HepG2 (cell line): Measurements from ENCODE around the gene PLXNA4. TPM values are rescaled to one million over a fixed set of nuclear protein-coding genes. Genes with fewer than 3 reads are reported as not detected.

Source experiments
- ATAC-seq: fragments of 200-7000 bp; cut with Tn5 transposase; 3 replicates; pipeline ENCODE4 v1.9.1; 2020; ENCODE audit warnings: mild to moderate bottlenecking, moderate library complexity
- BruUV-seq: library from RNA; stranded (reverse); fragments of 400-500 nt; replicated peaks from 2 replicates; lab custom pipeline; 2021; lab: Mats Ljungman, UMichigan
- CTCF ChIA-PET: fragments of 300-600 bp; formaldehyde crosslinking; extraction: SDS; loops from one replicate; lab custom pipeline; 2021; ENCODE audit warnings: low total read pairs, inconsistent platforms, low intra/inter-chr PET ratio; lab: Yijun Ruan, JAX
- POLR2A ChIA-PET: fragments of 350-600 bp; sonication (Branson Sonifier 250); formaldehyde crosslinking; loops from one replicate; lab custom pipeline; 2020; ENCODE audit warnings: antibody characterized with exemption, inconsistent platforms; lab: Yijun Ruan, JAX
- DNase-seq: peaks from one replicate; pipeline ENCODE4 v3.0.0-alpha.2; 2015; ENCODE audit warnings: low spot score
- FAIRE-seq: peaks from 3 replicates; lab custom pipeline; 2011; peaks lifted over from hg19 to GRCh38; lab: Jason Lieb, UNC
- H2AFZ ChIP-seq: one replicate; pipeline ENCODE4 v1.6.1; 2011; ENCODE audit warnings: low read length, inconsistent platforms
- H3K27ac ChIP-seq: fragments of 300-600 bp; 3 replicates; pipeline ENCODE4 v1.8.0; 2011; ENCODE audit warnings: mixed run types, mild to moderate bottlenecking, mixed read lengths, low read length, inconsistent platforms; ENCODE audit not compliant: insufficient read depth; ENCODE audit errors: extremely low read length
- H3K27me3 ChIP-seq, 2 experiments: fragments of 200-600 bp in 1 of 2; 2 replicates in 1 of 2; 3 replicates in 1 of 2; pipeline versions ENCODE4 v1.6.0 to v1.8.0; 2011; ENCODE audit warnings: low read length in 2 of 2, mild to moderate bottlenecking in 2 of 2, moderate library complexity in 2 of 2, inconsistent platforms in 1 of 2; ENCODE audit not compliant: insufficient read depth in 2 of 2, control insufficient read depth in 1 of 2
- H3K36me3 ChIP-seq, 2 experiments: fragments of 200-600 bp in 1 of 2; replicated peaks in 1 of 2; 2 replicates in 1 of 2; 3 replicates in 1 of 2; pipeline versions ENCODE4 v1.5.1 to v1.8.0; 2011; ENCODE audit warnings: low read length in 2 of 2, inconsistent platforms in 1 of 2; ENCODE audit not compliant: insufficient read depth in 2 of 2, control insufficient read depth in 1 of 2
- H3K4me1 ChIP-seq: 2 replicates; pipeline ENCODE4 v1.5.1; 2012; ENCODE audit warnings: low read length, inconsistent platforms; ENCODE audit not compliant: insufficient read depth
- H3K4me2 ChIP-seq: 2 replicates; pipeline ENCODE4 v1.6.0; 2011; ENCODE audit warnings: low read depth, low read length, inconsistent platforms
- H3K4me3 ChIP-seq, 3 experiments: fragments of 200-600 bp in 1 of 3; sonication (generic), shearing (Covaris generic) in 1 of 3; replicated peaks in 1 of 3; 2 replicates each; pipeline ENCODE4 v1.5.1; 2011 to 2016; ENCODE audit warnings: low read length in 3 of 3, inconsistent platforms in 2 of 3, low read depth in 2 of 3, mild to moderate bottlenecking in 2 of 3, control low read depth in 1 of 3, mixed read lengths in 1 of 3; ENCODE audit not compliant: insufficient read depth in 1 of 3
- H3K79me2 ChIP-seq: one replicate; pipeline ENCODE4 v1.6.1; 2011; ENCODE audit warnings: low read length, inconsistent platforms; ENCODE audit not compliant: insufficient read depth
- H3K9ac ChIP-seq: 2 replicates; pipeline ENCODE4 v1.6.0; 2011; ENCODE audit warnings: mild to moderate bottlenecking, low read depth, low read length, inconsistent platforms; ENCODE audit not compliant: insufficient read depth
- H3K9me3 ChIP-seq: 2 replicates; pipeline ENCODE4 v1.5.1; 2012; ENCODE audit warnings: mild to moderate bottlenecking, low read length
- H4K20me1 ChIP-seq: 2 replicates; pipeline ENCODE4 v1.6.0; 2011; ENCODE audit warnings: inconsistent platforms, mild to moderate bottlenecking, low read length, moderate library complexity; ENCODE audit not compliant: insufficient read depth
- CCDC6 ChIP-seq: sonication (generic); formaldehyde crosslinking; IDR thresholded peaks from 2 replicates; pipeline ENCODE4 v1.8.1; 2022; ENCODE audit warnings: mild to moderate bottlenecking, missing genetic modification reagents, moderate library complexity
- ELF3 ChIP-seq: IDR thresholded peaks from 2 replicates; pipeline ENCODE4 v1.6.1; 2016; ENCODE audit warnings: missing genetic modification reagents, missing compliant biosample characterization
- ETV5 ChIP-seq: IDR thresholded peaks from 2 replicates; pipeline ENCODE4 v1.6.1; 2018; ENCODE audit warnings: missing biosample characterization, missing genetic modification reagents, inconsistent platforms, borderline replicate concordance
- FOSL1 ChIP-seq: sonication (generic); formaldehyde crosslinking; IDR thresholded peaks from 2 replicates; pipeline ENCODE4 v1.9.0; 2021; ENCODE audit warnings: missing genetic modification reagents, borderline replicate concordance
- FOSL2 ChIP-seq: sonication (generic); formaldehyde crosslinking; IDR thresholded peaks from 2 replicates; pipeline ENCODE4 v1.4.0; 2020; ENCODE audit warnings: missing genetic modification reagents
- MIXL1 ChIP-seq: IDR thresholded peaks from 2 replicates; pipeline ENCODE4 v1.6.1; 2016
- NFKBIZ ChIP-seq: IDR thresholded peaks from 2 replicates; pipeline ENCODE4 v1.6.1; 2018; ENCODE audit warnings: missing genetic modification reagents, missing compliant biosample characterization
- NKX3-1 ChIP-seq: sonication (generic); formaldehyde crosslinking; IDR thresholded peaks from 2 replicates; pipeline ENCODE4 v1.5.0; 2020; ENCODE audit warnings: missing genetic modification reagents
- ZFX ChIP-seq: sonication (generic); formaldehyde crosslinking; IDR thresholded peaks from 2 replicates; pipeline ENCODE4 v1.4.0; 2020; ENCODE audit warnings: mild to moderate bottlenecking, low read depth, missing genetic modification reagents, moderate library complexity
- ZKSCAN5 ChIP-seq: sonication (generic); formaldehyde crosslinking; IDR thresholded peaks from 2 replicates; pipeline ENCODE4 v1.5.1; 2020; ENCODE audit warnings: mild to moderate bottlenecking, missing genetic modification reagents
- ZNF468 ChIP-seq: sonication (generic); formaldehyde crosslinking; IDR thresholded peaks from 2 replicates; pipeline ENCODE4 v1.8.0; 2022; ENCODE audit warnings: mild to moderate bottlenecking, moderate library complexity, missing genetic modification reagents
- ZNF629 ChIP-seq: sonication (generic); formaldehyde crosslinking; conservative IDR thresholded peaks from 2 replicates; pipeline ENCODE4 v1.5.0; 2020; ENCODE audit warnings: missing genetic modification reagents
- ZNF775 ChIP-seq: sonication (generic); formaldehyde crosslinking; IDR thresholded peaks from 2 replicates; pipeline ENCODE4 v1.4.0; 2020; ENCODE audit warnings: missing genetic modification reagents, mild to moderate bottlenecking, moderate library complexity, borderline replicate concordance
- WGBS: methylation state at CpG from one replicate; pipeline ENCODE4 v1.1.6; 2017; ENCODE audit warnings: low lambda C conversion rate; 5-methylcytosine and 5-hydroxymethylcytosine counted together
- in situ Hi-C: cut with HindIII; loops from 2 replicates; pipeline ENCODE4 v1.10.0; 2017; ENCODE audit warnings: low pct_unique_long_range_greater_than_20kb; ENCODE audit not compliant: extremely low pct_ligation_motif_present
- intact Hi-C: fragments of 100-400 bp; cut with micrococcal nuclease; formaldehyde crosslinking; loops from one replicate; pipeline ENCODE4 v1.10.0; 2022; ENCODE audit not compliant: unreplicated experiment
- polyA plus RNA-seq, 8 experiments: library from polyadenylated mRNA; depleted of rRNA in 3 of 8; stranded (reverse) in 7 of 8; unstranded in 1 of 8; fragments of >200 nt; fragmentation: Illumina TruSeq in 4 of 8; extraction: Trizol in 4 of 8; gene quantifications; 2 replicates each; pipeline versions ENCODE4 v1.2.1 to v1.2.3, GENCODE V29; 2011 to 2016; ENCODE audit warnings: low read depth in 4 of 8, missing spikeins in 1 of 8, mixed read lengths in 1 of 8; ENCODE audit not compliant: insufficient read depth in 1 of 8
- total RNA-seq, 5 experiments: library from RNA; depleted of rRNA; stranded (reverse); fragments of >200 nt; fragmentation: Illumina TruSeq; extraction: Trizol; gene quantifications; 2 replicates each; pipeline ENCODE4 v1.2.3, GENCODE V29; 2016; ENCODE audit warnings: low read depth in 1 of 5
- TF ChIP-seq, protein P1 (sequence below): sonication (generic); formaldehyde crosslinking; IDR thresholded peaks from 2 replicates; pipeline ENCODE4 v1.5.0; 2020; ENCODE audit warnings: mild to moderate bottlenecking, missing genetic modification reagents, moderate library complexity
- TF ChIP-seq, protein P2 (sequence below): IDR thresholded peaks from 2 replicates; pipeline ENCODE4 v1.6.1; 2012; ENCODE audit warnings: inconsistent platforms
- TF ChIP-seq, protein P3 (sequence below): sonication (generic); formaldehyde crosslinking; IDR thresholded peaks from 2 replicates; pipeline ENCODE4 v1.5.0; 2020; ENCODE audit warnings: missing genetic modification reagents
- TF ChIP-seq, protein P4 (sequence below): sonication (generic); formaldehyde crosslinking; IDR thresholded peaks from 2 replicates; pipeline ENCODE4 v1.4.0; 2020; ENCODE audit warnings: missing genetic modification reagents, borderline replicate concordance

PLXNA4 gene
- total and polyA plus RNA-seq, 2 of the 13 experiments (the other 11 are each of a cell fraction or from before 2014, with no cell fraction given), result 0.01 to 0.04 TPM

DNA sequence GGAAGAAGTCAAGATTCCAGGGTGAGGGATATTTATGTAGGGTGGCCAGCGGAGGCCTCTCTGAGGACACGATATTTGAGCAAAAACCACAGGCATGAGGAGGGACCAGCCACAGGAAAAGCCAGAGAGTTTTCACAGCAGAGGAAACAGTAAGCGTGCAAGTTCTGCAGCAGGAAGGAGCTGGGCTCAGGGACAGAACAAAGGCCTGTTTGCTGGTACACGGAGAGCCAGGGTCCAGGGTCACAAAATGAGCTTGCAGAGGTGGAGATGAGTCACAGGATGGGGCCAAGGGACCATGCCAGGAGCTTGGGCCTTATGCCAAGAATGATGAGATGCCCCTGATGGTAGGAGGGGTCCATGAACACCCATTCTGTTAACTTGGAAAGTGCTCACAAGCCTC, 283.5 kb downstream of the PLXNA4 start (continued):
- TF ChIP-seq ETV5 (peak; percentile 44; the same call in 1 of the 2 replicates), CCDC6 (no peak), ELF3 (peak; percentile 44; the same call in 1 of the 2 replicates), FOSL2 (CRISPR knock-in tag) (peak; percentile 86), ZFX (CRISPR knock-in tag) (no peak), NKX3-1 (no peak), MIXL1 (CRISPR knock-in tag) (no peak)
- TF ChIP-seq, protein P1, sequence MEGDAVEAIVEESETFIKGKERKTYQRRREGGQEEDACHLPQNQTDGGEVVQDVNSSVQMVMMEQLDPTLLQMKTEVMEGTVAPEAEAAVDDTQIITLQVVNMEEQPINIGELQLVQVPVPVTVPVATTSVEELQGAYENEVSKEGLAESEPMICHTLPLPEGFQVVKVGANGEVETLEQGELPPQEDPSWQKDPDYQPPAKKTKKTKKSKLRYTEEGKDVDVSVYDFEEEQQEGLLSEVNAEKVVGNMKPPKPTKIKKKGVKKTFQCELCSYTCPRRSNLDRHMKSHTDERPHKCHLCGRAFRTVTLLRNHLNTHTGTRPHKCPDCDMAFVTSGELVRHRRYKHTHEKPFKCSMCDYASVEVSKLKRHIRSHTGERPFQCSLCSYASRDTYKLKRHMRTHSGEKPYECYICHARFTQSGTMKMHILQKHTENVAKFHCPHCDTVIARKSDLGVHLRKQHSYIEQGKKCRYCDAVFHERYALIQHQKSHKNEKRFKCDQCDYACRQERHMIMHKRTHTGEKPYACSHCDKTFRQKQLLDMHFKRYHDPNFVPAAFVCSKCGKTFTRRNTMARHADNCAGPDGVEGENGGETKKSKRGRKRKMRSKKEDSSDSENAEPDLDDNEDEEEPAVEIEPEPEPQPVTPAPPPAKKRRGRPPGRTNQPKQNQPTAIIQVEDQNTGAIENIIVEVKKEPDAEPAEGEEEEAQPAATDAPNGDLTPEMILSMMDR (CRISPR knock-in tag), result 0 out of 2 replicates have a peak, but pooled peaks have one; percentile 16
- TF ChIP-seq, protein P2, sequence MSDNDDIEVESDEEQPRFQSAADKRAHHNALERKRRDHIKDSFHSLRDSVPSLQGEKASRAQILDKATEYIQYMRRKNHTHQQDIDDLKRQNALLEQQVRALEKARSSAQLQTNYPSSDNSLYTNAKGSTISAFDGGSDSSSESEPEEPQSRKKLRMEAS, result 0 out of 2 replicates have a peak, but pooled peaks have one; percentile 17

DNA sequence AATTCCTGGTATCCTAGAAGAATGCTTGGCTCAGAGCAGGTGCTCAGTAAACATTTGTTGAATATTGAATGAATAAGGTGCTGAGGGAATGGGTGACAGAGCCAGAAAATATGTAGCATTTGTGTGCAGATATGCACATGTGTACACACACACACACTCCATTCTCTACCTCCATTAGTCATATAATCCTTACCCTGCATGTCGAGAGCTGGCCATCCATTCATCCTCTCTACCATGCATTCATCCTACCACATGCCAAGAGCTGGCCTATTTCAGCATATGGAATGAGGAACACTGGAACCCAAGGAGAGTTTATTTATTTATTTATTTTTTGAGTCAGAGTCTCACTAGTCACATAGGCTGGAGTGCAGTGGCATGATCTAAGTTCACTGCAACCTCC, 284.8 kb downstream of the PLXNA4 start:
- no peaks in the 10 kb centered on the region for H4K20me1 ChIP-seq
- no peaks in the 10 kb centered on the region for H3K79me2 ChIP-seq
- ATAC-seq (no peak), DNase-seq (peak; percentile 16), FAIRE-seq (no peak)
- POLR2A ChIA-PET, result no interaction called here
- in situ Hi-C loops (no loop called here), intact Hi-C loops (no loop called here)
- H3K4me1 ChIP-seq, result peaks cover 26% of the 10 kb centered on the region
- H3K9ac ChIP-seq, result no peak overlapping the region
- H3K4me2 ChIP-seq, result no peak overlapping the region
- H2AFZ ChIP-seq, result no peak overlapping the region
- H3K27ac ChIP-seq, result no peak overlapping the region
- no peaks in the 10 kb centered on the region for H3K36me3 ChIP-seq
- CTCF ChIA-PET, result no interaction called here
- no TSS peak for BruUV-seq
- no peaks in the 10 kb centered on the region for H3K9me3 ChIP-seq
- peaks cover 0 to 3% of the 10 kb centered on the region in 2 experiments; a peak in 2 of 5 replicates for H3K27me3 ChIP-seq
- 0% methylated on average over 1 of the region's 1 CpG for WGBS
- no peak overlapping the region for H3K4me3 ChIP-seq
- TF ChIP-seq, protein P3, sequence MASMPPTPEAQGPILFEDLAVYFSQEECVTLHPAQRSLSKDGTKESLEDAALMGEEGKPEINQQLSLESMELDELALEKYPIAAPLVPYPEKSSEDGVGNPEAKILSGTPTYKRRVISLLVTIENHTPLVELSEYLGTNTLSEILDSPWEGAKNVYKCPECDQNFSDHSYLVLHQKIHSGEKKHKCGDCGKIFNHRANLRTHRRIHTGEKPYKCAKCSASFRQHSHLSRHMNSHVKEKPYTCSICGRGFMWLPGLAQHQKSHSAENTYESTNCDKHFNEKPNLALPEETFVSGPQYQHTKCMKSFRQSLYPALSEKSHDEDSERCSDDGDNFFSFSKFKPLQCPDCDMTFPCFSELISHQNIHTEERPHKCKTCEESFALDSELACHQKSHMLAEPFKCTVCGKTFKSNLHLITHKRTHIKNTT (CRISPR knock-in tag), result no peak
- TF ChIP-seq, protein P4, sequence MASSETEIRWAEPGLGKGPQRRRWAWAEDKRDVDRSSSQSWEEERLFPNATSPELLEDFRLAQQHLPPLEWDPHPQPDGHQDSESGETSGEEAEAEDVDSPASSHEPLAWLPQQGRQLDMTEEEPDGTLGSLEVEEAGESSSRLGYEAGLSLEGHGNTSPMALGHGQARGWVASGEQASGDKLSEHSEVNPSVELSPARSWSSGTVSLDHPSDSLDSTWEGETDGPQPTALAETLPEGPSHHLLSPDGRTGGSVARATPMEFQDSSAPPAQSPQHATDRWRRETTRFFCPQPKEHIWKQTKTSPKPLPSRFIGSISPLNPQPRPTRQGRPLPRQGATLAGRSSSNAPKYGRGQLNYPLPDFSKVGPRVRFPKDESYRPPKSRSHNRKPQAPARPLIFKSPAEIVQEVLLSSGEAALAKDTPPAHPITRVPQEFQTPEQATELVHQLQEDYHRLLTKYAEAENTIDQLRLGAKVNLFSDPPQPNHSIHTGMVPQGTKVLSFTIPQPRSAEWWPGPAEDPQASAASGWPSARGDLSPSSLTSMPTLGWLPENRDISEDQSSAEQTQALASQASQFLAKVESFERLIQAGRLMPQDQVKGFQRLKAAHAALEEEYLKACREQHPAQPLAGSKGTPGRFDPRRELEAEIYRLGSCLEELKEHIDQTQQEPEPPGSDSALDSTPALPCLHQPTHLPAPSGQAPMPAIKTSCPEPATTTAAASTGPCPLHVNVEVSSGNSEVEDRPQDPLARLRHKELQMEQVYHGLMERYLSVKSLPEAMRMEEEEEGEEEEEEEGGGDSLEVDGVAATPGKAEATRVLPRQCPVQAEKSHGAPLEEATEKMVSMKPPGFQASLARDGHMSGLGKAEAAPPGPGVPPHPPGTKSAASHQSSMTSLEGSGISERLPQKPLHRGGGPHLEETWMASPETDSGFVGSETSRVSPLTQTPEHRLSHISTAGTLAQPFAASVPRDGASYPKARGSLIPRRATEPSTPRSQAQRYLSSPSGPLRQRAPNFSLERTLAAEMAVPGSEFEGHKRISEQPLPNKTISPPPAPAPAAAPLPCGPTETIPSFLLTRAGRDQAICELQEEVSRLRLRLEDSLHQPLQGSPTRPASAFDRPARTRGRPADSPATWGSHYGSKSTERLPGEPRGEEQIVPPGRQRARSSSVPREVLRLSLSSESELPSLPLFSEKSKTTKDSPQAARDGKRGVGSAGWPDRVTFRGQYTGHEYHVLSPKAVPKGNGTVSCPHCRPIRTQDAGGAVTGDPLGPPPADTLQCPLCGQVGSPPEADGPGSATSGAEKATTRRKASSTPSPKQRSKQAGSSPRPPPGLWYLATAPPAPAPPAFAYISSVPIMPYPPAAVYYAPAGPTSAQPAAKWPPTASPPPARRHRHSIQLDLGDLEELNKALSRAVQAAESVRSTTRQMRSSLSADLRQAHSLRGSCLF (CRISPR knock-in tag), result no peak
- TF ChIP-seq ZNF629 (no peak), ZNF775 (CRISPR knock-in tag) (no peak), ZKSCAN5 (CRISPR knock-in tag) (no peak), FOSL1 (CRISPR knock-in tag) (no peak), NFKBIZ (CRISPR knock-in tag) (no peak), ZNF468 (CRISPR knock-in tag) (no peak)
